HK-2 (cell line): Measurements from ENCODE around the gene POMT1.
"Not testable (repeated sequence)": the region's sequence is repeated elsewhere in the genome, so short reads cannot be mapped to it uniquely, and the experiment has no call there.

Source experiments
- DNase-seq: peaks from one replicate; pipeline ENCODE4 v3.0.0-alpha.2; 2018; ENCODE audit not compliant: unreplicated experiment

POMT1 gene

DNA sequence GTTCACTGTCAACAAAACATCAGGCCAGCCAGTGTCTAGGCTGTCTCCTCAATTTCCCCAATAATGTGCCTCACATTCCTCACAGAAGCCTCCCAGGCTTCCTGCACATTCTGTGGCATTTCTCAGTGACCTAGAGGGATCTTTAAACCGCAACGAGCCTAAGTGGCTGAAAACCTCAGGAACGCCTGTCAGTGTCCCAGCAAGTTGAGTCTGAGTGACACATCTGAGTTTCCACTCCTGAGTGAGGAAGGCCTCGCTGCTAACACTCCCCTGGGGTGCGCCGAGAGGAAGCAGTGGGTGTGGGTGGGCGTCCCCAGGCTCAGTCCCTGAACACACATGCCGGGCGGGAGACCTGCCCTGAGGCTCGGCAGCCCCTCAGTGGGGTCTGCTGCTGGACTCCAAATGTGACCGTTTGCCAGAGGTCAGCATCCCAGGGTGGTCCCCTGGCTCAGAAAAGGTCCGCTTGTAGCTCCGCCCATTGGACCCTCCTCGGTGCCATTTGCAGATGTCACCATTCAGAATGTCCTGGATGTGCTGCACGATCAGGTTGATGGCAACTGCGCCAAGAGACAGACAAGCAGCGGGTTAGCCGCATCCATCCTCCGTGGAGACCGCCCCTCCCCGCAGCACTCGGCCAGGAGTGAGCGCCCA is 22.1 kb downstream of the POMT1 start:
- DNase-seq, result no peak

DNA sequence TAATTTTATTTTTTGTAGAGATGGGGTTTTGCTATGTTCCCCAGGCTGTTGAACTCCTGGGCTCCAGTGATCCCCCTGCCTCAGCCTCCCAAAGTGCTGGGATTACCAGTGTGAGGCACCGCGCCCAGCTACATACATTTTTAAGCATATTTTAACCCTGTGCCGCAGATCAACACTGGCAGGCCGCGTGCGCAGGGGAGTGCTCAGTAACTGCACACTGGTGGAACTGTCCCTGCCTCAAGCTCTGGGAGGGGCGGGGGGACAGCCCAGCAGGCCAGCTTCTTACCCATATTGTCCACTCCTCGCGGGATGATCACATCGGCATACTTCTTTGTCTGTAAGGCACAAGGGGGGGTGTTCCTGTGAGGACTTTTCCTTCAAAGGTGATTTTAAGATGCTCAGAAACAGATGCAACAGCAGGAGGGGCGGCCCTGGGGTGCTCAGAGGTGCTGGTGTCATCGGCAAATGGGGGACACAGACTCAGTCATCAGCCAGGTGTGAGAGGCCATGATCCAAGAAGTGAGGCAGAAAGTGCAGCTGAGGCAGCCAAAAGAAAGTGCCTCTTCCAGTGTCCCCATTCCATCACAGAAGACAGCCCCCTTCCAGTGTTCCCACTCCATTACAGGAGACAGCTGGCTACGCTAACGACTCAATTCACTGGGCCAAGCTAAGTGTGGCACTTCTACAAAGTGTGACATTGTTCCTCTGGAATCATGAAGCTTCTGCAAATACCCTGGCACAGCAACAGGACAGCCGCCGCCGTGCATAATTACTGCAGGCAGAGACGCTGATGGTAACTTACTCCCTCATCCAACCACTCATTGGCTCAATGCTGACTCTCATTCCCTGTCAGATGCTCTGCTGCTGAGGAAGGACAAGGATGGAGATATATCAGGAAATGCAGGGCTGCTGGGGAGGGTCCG is 23.2 kb downstream of the POMT1 start:
- DNase-seq, result no peak

DNA sequence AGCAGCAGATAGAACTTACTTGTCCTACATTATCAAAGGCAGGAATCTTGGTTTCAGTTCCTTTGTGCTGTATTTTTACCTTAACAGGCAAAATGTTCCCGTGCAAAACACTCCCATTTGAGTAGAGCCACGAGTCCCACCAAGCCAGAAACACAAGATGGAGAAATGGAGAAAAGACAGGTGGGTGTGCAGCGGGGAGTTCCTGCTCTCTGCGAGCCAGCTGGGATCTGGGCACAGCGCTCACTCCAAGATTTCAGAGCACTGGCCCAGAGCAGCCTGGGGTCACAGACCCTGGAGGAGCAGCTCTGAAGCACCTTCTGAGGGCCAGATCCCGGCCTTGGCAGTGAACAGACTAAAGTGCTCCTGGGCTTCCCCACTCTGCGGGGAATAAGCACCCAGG is 25.5 kb downstream of the POMT1 start:
- no peak for DNase-seq

DNA sequence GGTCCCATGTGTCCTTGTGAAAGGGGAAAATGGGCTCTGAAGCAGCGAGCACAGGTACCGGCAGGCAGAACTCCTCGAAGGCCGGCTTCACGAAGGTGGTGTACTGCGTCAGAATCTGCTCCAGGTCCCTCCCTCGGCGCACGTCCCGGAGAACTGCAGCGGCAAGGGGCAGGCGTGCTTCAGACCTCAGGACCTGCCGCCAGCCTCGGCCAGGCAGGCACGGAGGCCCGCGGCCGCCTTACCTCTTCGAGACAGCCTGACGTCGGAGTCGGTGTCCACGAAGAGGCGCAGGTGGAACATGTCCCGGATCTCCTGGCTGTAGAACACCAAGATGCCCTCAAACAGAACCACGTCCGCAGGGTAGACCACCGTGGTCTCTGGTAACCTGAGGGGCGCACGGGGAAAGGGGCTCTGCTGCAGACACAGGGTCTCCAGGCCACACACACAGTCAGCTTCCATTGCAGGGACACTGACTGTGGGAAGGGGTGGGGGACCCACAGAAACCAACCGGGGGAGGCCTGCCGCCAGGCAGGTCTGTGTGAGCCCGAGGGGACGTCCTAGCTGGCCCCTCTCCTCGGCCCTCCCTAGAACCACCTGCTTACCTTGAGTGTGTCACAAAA is 26.3 kb downstream of the POMT1 start:
- DNase-seq, result no peak

DNA sequence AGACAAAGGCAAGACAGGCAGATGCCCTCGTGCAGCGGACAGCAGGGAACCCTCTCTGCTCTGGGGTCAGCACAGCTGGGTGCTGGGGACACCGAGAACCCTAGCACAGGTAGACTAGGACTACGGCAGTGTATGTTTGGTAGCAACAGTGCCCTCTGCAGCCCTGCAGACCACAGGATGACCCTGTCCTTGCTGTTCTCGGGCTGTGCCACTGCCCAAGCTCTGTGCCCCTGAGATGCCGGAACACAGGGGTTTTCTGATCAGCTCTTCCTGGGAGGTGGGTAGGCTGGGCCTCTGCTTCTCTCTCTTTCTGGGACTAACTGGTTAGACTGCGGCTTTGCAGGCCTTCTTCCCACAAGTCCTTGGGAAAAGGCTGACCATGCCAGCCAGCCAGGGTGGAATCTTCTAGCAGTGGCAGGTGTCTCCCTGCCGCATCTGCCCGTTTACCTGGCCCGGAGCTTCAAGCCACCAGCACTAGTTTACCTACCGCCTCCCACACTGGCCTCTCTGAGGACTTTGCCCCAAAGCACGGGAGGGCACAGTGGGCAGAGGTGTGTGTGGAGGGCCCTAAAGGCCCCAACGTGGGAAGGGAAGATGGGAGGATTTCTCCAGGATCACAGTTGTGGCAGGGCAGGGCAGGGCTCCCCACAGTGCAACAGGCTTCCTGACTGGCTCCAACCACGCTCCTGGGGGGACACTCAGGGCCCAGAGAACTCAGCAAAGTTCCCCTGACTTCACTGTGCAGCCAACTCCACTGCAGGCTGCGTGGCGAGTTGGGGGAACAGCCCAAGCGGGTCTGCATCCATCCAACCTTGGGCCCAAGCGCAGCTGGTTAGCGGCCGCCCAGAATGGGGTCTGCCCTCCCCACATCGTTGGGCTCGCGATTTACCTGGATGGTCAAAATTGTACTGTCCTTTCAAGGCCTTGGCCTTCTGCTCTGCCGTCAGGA is 27.2 kb downstream of the POMT1 start:
- no peak for DNase-seq

DNA sequence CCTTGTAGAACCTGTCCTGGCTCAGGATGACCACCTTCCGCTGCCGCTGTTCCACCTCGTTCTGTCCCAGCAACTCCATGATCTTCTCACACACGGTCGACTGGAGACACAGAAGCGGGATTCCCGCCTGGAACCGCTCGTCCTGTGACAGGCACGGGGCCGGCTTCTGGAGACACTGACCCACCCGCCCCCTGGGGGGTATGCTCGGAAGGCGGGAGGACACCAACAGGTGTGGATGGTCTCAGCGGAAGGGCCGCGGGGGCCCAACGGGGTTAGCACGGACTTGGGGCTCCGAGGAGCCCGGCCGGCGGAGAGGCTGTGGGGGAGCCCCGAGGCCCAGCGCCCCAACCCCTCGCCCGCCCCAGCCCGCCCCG is 27.8 kb downstream of the POMT1 start:
- DNase-seq, result peak; percentile 63

DNA sequence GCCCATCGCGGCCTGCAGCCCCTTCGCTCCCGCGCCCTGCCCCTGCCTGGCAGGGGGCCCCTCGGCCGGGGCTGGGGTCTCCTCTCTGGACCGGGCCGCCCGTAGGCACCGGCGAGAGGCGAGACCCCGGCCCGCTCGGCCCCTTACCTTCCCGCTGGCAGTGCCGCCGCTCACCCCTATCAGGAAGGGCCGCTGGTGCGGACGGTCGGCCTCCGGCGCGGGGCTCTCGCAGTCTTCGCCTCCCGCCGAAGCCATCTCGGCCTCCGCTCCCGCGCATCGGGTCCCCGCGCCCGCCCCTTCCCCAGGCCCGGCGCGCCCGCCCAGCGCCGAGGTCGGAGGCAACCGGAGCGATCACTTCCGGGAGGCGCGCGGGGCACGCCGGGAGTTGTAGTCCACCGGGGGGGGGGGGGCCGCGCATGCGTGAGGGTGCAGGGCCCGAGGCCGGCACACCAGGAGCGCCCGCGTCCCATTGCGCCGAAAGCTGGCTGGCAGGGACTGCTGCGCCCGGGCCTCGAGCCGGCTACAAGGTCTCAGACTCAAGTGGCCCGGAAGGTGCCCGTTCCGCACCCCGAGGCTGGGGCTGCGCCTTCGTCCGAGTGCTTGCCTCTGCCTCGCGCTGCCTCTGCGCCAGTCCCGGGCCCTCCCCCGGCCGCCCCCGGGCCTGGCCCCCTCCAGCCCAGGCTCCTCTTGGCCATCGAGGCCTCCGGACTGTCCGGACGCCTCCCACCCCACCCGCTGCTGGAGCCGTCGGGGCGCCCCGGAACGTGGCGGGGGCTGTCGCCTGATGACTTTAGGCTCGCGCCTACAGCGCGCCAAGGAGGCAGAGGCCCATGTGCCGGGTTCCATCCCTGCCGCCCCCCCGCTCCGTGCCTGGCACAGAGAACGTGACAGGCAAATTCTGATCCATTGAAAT is 28.5 kb downstream of the POMT1 start, which contains the start of gene UCK1:
Gene UCK1 (minus strand): TSS at position 344 of the 913 bp plus-strand sequence. CDS start 89 bp downstream, at position 255.
- DNase-seq, result peak; percentile 82

DNA sequence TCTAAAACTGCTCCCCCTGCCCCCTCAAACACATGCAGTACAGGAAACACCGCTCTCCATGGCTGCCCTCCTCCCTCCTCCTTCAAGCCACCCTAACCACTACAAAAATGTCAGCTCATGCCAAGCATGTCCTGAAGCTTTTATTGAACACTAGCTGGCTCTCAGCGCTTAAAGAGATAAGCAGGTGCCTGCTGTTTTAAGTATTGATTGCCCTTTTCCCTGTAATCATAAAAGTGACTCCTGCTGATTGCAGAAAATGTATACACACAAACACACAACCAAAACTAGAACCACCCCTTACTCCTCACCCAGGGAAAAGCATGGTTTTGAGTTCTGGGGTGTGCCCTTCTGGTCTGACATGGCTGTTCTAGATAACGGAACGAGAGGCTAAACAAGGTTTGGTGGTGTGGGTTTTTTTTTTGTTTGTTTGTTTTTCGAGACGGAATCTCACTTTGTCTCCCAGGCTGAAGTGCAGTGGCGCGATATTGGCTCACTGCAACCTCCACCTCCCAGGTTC is 32.1 kb downstream of the POMT1 start:
- DNase-seq, result no peak

DNA sequence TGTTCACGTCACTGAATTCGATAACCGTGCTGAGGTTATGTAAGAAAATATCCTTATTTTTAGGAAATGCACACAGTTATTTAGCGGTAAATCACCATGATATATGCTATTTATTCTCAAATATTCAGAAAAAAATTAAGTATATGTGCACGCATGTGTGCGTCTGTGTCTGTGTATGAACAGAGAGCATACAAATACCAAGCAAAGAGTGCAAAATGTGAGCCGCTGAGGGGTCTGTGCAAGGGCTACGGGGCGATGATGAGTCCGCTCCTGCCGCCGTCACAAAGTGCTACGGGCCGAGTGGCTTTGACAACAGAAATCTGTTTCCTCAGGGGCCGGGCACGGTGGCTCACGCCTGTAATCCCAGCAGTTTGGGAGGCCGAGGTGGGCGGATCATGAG is 35.2 kb downstream of the POMT1 start:
- DNase-seq, result no peak

DNA sequence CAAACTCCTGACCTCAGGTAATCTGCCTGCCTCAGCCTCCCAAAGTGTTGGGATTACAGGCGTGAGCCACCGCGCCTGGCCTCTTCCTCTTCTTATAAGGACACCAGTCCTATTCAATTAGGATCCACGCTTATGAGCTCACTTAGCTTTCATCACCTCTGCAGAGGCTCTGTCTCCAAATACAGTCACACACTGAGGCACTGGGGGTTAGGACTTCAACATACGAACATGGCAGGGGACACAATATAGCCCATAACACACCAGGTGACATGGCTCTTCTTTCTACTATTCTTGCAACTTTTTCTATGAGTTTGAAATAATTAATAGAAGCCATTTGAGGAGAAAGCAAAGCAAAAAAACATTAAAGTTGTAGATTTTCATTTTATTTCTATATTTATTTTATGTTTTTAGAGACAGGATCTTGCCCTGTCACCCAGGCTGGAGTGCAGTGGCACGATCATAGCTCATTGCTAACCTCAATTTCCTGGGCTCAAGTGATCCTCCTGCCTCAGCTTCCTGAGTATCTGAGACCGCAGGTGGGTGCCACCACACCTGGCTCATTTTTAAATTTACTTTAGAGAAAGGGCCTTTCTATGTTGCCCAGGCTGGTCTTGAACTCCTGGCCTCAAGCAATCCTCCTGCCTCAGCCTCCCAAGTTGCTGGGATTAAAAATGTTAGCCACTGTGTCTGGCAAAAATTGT is 36.7 kb downstream of the POMT1 start:
- no peak for DNase-seq

DNA sequence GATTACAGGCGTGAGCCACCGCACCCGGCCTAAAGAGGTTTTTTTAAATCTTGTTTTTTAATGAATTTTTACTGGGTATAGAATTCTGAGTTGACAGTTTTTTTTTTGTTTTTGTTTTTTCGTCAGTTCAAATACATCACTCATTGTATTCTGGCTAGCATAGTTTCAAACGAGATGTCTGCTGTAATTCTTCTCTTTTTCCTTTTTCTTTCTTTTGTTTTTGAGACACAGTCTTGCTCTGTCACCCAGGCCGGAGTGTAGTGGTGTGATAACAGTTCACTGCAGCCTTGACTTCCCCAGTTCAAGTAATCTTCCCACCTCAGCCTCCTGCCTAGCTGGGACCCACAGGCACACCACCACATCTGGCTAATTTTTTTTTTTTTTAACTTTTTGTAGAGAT is 40.4 kb downstream of the POMT1 start:
- DNase-seq, result no peak

DNA sequence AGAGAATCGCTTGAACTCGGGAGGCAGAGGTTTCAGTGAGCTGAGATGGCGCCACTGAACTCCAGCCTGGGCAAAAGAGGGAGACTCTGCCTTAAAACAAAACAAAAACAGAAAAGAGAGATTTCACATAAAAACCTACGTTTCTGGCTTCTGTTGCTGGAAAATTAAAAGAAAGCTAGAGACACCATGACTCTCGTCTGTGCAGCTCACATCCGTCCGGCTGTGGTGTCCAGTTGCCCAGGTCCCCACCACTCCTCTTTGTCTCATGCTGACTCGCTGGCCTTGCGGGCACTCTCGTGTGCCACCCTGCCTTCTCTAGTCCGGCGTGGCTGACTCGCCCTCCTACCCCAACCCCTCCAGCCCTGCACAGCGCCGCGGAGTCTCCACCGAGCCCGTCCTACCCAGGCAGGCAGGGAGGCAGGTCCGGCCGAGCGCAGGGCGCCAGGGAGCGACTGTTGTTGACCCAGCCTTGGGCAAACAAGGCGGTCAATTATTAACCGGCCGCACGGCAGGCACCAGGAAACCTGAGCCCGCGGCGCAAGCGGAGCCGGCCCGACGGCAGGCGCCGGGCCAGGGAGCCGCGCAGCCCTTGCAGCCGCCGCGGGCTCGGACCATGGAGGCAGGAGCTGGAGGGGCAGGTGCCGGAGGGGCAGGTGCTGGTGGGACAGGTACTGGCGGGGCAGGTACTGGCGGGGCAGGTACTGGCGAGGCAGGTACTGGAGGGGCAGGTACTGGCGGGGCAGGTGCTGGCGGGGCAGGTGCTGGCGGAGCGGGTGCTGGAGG is 42.5 kb downstream of the POMT1 start, which contains the start of gene PRRT1B:
Gene PRRT1B (plus strand): TSS at position 521 of the 783 bp plus-strand sequence. CDS start 93 bp downstream, at position 614.
- DNase-seq, result peak; percentile 85

DNA sequence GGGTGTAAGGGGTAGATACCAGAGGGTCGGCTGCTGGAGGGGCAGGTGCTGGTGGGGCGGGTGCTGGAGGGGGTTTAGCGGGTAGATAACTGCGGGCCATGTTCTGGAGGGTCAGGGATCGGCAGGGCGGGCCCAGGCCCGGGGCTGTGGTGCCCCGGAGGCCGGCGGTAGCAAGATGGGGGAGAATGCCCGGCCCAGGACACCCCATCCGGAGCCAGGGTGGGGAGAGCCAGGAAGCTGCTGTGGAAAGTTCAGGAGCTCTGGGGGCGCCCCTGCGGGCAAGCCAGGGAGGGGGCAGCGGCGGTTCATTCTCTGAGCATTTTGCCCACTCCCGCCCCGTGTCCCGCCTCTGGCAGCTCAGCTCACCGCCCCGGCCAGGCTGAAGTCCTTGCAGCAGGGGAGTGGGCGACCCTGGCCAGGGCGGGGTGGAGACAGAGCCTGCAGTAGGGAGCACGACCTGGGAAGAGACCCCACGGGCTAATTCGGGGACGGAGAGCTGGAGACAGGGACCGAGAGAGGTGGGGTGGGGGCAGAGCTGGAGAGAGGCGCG is 43.1 kb downstream of the POMT1 start:
- no peak for DNase-seq

DNA sequence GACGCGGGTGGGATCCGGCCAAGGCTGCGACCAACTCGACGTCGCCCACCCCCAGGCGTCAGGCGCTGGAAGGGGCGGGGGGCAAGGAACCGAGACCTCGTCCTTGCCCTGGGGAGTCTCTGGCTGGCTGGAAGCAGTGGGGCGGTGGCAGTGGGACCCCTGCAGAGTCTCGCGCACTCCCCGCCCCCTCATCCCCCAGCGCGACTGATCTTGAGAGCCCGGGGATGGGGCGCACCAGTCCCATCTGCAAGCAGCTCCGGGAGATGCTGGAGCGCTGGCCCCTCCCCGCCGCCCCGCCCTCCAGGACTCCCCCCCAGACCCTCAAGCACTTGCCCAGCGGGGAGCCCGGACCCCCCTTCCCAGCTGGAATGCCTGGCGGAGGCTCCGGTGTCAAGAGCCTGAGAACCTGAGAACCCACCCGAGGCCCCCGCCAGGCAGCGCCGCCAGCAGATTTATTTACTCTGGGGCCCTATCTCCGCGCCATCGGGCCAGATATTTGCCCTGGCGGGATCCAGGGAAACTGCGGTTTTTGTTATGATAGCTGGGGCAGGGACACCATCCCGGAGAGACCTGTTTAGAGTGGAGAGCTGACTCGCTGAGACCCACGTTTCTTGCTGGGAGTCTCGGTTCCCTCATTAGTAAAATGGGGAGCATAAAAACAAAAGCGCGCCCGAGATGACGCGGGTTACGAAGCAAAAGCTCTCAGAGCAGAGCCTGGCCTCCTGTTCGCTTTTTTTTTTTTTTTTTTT is 43.8 kb downstream of the POMT1 start:
- no peak for DNase-seq

DNA sequence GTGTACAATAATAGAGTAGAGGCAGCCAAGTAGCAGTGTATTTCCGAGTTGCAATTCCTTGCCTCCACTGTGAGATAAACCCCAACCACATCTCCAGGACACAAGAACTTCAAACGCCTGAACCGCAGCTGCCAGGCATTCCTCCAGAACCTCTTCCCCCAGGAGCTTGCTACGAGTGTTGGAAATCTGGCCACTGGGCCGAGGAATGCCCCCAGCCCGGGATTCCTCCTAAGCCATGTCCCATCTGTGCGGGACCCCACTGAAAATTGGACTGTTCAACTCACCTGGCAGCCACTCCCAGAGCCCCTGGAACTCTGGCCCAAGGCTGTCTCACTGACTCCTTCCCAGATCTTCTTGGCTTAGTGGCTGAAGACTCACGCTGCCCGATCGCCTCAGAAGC is 46.5 kb downstream of the POMT1 start:
- DNase-seq, result not testable (repeated sequence)

DNA sequence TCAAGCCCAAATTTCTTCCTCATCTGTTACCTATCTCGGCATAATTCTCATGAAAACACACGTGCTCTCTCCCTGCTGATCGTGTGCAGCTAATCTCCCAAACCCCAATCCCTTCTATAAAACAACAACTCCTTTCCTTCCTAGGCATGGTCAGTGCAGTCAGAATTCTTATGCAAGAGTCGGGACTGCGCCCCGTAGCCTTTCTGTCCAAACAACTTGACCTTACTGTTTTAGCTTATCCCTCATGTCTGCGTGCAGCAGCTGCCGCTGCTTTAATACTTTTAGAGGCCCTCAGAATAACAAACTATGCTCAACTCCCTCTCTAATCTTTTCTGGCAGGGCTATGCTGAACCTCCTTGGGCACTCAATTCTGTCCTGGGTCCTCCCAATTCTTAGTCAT is 47.7 kb downstream of the POMT1 start:
- DNase-seq, result not testable (repeated sequence)

DNA sequence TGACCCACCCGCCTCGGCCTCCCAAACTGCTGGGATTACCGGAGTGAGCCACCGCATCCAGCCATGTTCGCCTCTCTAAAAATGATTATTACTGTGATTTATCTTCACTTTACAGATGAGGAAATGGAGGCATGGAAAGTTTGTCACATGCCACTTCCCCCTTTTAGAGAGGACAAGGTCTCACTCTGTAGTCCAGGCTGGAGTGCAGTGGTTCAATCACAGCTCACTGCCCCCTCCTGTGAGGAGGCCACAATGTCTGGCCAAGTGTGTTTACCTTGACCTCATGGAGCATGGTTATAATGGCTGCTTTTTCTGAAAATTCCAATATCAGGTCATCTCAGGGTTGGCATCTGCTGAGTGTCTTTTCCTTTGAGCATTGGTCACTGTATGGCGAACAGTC is 49.3 kb downstream of the POMT1 start:
- no peak for DNase-seq
